DND-41 (cell line): ENCODE results near the gene GRAPL.
"Not testable (repeated sequence)": the region's sequence is repeated elsewhere in the genome, so short reads cannot be mapped to it uniquely, and the experiment has no call there.

ENCODE experiments used
- ATAC-seq: fragments of 200-7000 bp; cut with Tn5 transposase; 3 replicates; pipeline ENCODE4 v1.9.1; 2021; ENCODE audit warnings: low read depth; ENCODE audit not compliant: insufficient read depth
- DNase-seq: peaks from one replicate; pipeline ENCODE4 v3.0.0-alpha.2; 2020
- H2AFZ ChIP-seq: 2 replicates; pipeline ENCODE4 v1.6.0; 2012; ENCODE audit warnings: low read depth, low read length
- H3K27ac ChIP-seq: 2 replicates; pipeline ENCODE4 v1.5.1; 2012; ENCODE audit warnings: low read length, inconsistent platforms
- H3K27me3 ChIP-seq: fragments of 200-600 bp; sonication (generic); 2 replicates; pipeline ENCODE4 v1.6.0; 2012; ENCODE audit warnings: low read length, mild to moderate bottlenecking, inconsistent platforms; ENCODE audit not compliant: insufficient read depth, poor library complexity
- H3K36me3 ChIP-seq: 2 replicates; pipeline ENCODE4 v1.5.1; 2012; ENCODE audit warnings: low read length, inconsistent platforms; ENCODE audit not compliant: insufficient read depth
- H3K4me1 ChIP-seq: 2 replicates; pipeline ENCODE4 v1.5.1; 2012; ENCODE audit warnings: mild to moderate bottlenecking, low read length; ENCODE audit not compliant: insufficient read depth
- H3K4me2 ChIP-seq: 2 replicates; pipeline ENCODE4 v1.6.0; 2012; ENCODE audit warnings: mild to moderate bottlenecking, moderate library complexity, low read length, inconsistent platforms; ENCODE audit not compliant: insufficient read depth
- H3K4me3 ChIP-seq, 2 experiments: fragments of 200-600 bp in 1 of 2; shearing (Covaris generic) in 1 of 2; 2 replicates each; pipeline ENCODE4 v1.5.1; 2012 to 2016; ENCODE audit warnings: inconsistent platforms in 2 of 2, low read length in 2 of 2, mild to moderate bottlenecking in 2 of 2, low read depth in 1 of 2, moderate library complexity in 1 of 2
- H3K79me2 ChIP-seq: 2 replicates; pipeline ENCODE4 v1.6.0; 2012; ENCODE audit warnings: low read length, inconsistent platforms; ENCODE audit not compliant: insufficient read depth
- H3K9ac ChIP-seq: 2 replicates; pipeline ENCODE4 v1.6.0; 2012; ENCODE audit warnings: low read depth, mild to moderate bottlenecking, inconsistent platforms, low read length, moderate library complexity
- H3K9me3 ChIP-seq: 2 replicates; pipeline ENCODE4 v1.5.1; 2012; ENCODE audit warnings: low read length, moderate library complexity, mild to moderate bottlenecking, inconsistent platforms; ENCODE audit not compliant: insufficient read depth, severe bottlenecking
- H4K20me1 ChIP-seq: 2 replicates; pipeline ENCODE4 v1.6.0; 2012; ENCODE audit warnings: low read length; ENCODE audit not compliant: insufficient read depth
- CTCF ChIP-seq: IDR thresholded peaks from 2 replicates; pipeline ENCODE4 v1.5.1; 2012; ENCODE audit warnings: borderline replicate concordance, low read length, moderate library complexity, mild to moderate bottlenecking; ENCODE audit not compliant: poor library complexity, severe bottlenecking; ENCODE audit errors: extremely low read depth

The GRAPL gene

GRCh38 chr17:19110189-19111097, 16.9 kb upstream of the GRAPL start:
- Histone ChIP-seq H3K4me2 (peak overlapping the region; percentile 61), H3K4me3 (peak overlapping the region in 1 of 2 experiments; percentile 47; a peak in 1 of 4 replicates)
- not testable (repeated sequence) for DNase-seq, H3K4me1 ChIP-seq, H4K20me1 ChIP-seq, H3K36me3 ChIP-seq, H3K9me3 ChIP-seq, H3K27me3 ChIP-seq, H2AFZ ChIP-seq, H3K27ac ChIP-seq, H3K9ac ChIP-seq, H3K79me2 ChIP-seq
- ATAC-seq: peak; percentile 45; the same call in 2 of the 3 replicates

- not testable (repeated sequence) for H3K36me3 ChIP-seq, H3K79me2 ChIP-seq, H3K27ac ChIP-seq, H4K20me1 ChIP-seq, H3K9me3 ChIP-seq, H3K27me3 ChIP-seq, H3K4me1 ChIP-seq
- Histone ChIP-seq H2AFZ (peak overlapping the region; percentile 60; the same call in 1 of the 2 replicates), H3K4me2 (peak overlapping the region; percentile 61), H3K4me3 (peak overlapping the region in 1 of 2 experiments; percentile 47; a peak in 2 of 4 replicates), H3K9ac (peak overlapping the region; percentile 51)
- ATAC-seq: peak; percentile 90
- peak; percentile 77 for DNase-seq
- TF ChIP-seq CTCF: peak; percentile 35
Measured at GRCh38 chr17:19111111-19111711, 16.2 kb upstream of the GRAPL start.

- H3K27ac ChIP-seq, H3K4me2 ChIP-seq, DNase-seq, H3K9me3 ChIP-seq, H3K9ac ChIP-seq, H3K36me3 ChIP-seq, H2AFZ ChIP-seq, H3K4me1 ChIP-seq, H3K27me3 ChIP-seq, H3K4me3 ChIP-seq, H4K20me1 ChIP-seq, H3K79me2 ChIP-seq: not testable (repeated sequence)
- peak; percentile 5; the same call in 1 of the 3 replicates for ATAC-seq
Measured at GRCh38 chr17:19111801-19112458, 15.5 kb upstream of the GRAPL start.

- not testable (repeated sequence) for H2AFZ ChIP-seq, H3K4me2 ChIP-seq, H3K27me3 ChIP-seq, H3K9me3 ChIP-seq, H4K20me1 ChIP-seq, H3K9ac ChIP-seq, H3K36me3 ChIP-seq, H3K27ac ChIP-seq, H3K4me1 ChIP-seq, ATAC-seq, H3K4me3 ChIP-seq, H3K79me2 ChIP-seq
- peak; percentile 34 for DNase-seq
Measured at GRCh38 chr17:19112459-19112826, 14.9 kb upstream of the GRAPL start.

- ATAC-seq: peak; percentile 80; the same call in 2 of the 3 replicates
- H3K9me3 ChIP-seq, H3K4me2 ChIP-seq, H4K20me1 ChIP-seq, DNase-seq, H3K27ac ChIP-seq, H3K4me3 ChIP-seq, H3K4me1 ChIP-seq, H3K79me2 ChIP-seq, H3K36me3 ChIP-seq, H3K9ac ChIP-seq, H2AFZ ChIP-seq, H3K27me3 ChIP-seq: not testable (repeated sequence)
Measured at GRCh38 chr17:19118695-19119094, 8.7 kb upstream of the GRAPL start.

GRCh38 chr17:19125289-19125688, 2.1 kb upstream of the GRAPL start:
- not testable (repeated sequence) for H2AFZ ChIP-seq, H3K9me3 ChIP-seq, H3K9ac ChIP-seq, H3K27me3 ChIP-seq, H3K4me2 ChIP-seq, H3K4me3 ChIP-seq, H4K20me1 ChIP-seq, H3K27ac ChIP-seq, H3K79me2 ChIP-seq, H3K4me1 ChIP-seq, H3K36me3 ChIP-seq, ATAC-seq
- DNase-seq: peak; percentile 30

- not testable (repeated sequence) for H3K9me3 ChIP-seq, H3K4me2 ChIP-seq, H3K9ac ChIP-seq, ATAC-seq, H3K4me1 ChIP-seq, H4K20me1 ChIP-seq, H3K36me3 ChIP-seq, H2AFZ ChIP-seq, H3K27ac ChIP-seq, H3K79me2 ChIP-seq, DNase-seq, H3K27me3 ChIP-seq, H3K4me3 ChIP-seq
Measured at GRCh38 chr17:19129500-19129899, 2.1 kb downstream of the GRAPL start.
